Left cardiac atrium (tissue), 4 donors: Measurements from ENCODE around the gene PTPMT1. TPM values are rescaled to one million over a fixed set of nuclear protein-coding genes. Genes with fewer than 3 reads are reported as not detected.

Source experiments
- ATAC-seq, 2 donors: fragments of 200-7000 bp; cut with Tn5 transposase; one replicate each; pipeline ENCODE4 v1.9.1; 2020; ENCODE audit warnings: mild to moderate bottlenecking in 2 of 2, moderate library complexity in 2 of 2
- DNase-seq: peaks from one replicate; pipeline ENCODE4 v3.0.0-alpha.2; 2020
- intact Hi-C, 2 donors: fragments of 100-400 bp; cut with DNase I; formaldehyde crosslinking; loops; one replicate each; pipeline versions ENCODE4 v1.14.1 to v1.15.1; 2022 to 2023
- total RNA-seq, 2 donors: library from RNA; stranded (reverse); fragmentation: NEBNext Ultra II Directional; extraction: Animal tissue kit (Norgen Biotek cat#: 25700); gene quantifications; one replicate each; pipeline ENCODE4 v1.2.1, GENCODE V29; 2021
- donor health status: DM: no; HTN: yes; CAD: no.
- donor health status: DM: no; HTN: yes; CAD: no; lungs with severe emphysema.
- donor health status: DM: yes; HTN: yes; CAD: no.
- donor health status: Dilated cardiomyopathy.

Gene PTPMT1
- total RNA-seq, 2 donors from 2014 or later = 18.1 to 19.2 TPM

DNA sequence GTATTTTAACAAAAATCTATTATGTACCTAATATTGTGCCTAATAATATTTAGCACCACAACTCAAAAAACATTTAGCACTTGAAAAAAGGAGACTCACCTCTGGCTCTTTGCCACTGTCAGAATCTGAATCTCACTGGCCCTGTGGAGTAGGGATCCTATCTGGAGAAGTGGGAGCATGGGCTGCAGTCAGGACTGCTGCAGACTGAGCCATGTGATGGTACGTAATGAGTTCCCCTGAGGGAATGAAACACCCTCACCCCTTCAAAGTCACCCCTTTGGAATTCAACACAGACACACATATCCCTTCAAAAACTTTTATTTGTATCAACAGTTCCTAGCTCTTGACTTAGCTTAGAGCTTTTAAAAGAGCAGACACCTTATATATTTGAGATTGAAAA, 6.5 kb downstream of the PTPMT1 start:
- intact Hi-C loops = no loop called here
- no peak for DNase-seq
- no peak for ATAC-seq

- DNase-seq (peak; percentile 32), ATAC-seq (peak; percentile 16 to 70)
- intact Hi-C loops = no loop called here
Measured at GRCh38 chr11:47572715-47573255, 7.4 kb downstream of the PTPMT1 start.

DNA sequence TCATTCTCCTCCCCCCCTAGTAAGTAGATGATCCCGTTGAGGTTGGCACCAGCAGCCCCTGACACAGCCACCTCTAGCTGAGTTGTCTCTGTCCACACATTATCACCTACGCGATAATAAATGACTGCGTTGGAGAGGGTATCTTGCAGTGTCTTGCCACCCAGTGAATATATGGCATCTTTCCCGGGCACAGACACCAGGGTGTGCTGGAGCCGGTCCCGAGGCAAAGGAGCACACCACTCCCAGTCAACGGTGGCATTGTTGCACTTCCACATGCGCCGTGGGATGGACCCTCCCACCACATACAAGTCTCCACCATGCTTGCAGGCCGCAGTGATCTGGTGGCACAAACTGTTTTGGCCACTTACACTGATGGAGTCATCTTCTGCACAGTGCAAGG, 7.9 kb downstream of the PTPMT1 start:
- DNase-seq = no peak
- intact Hi-C loops = no loop called here
- peak; percentile 90 for ATAC-seq

- DNase-seq (no peak), ATAC-seq (no peak)
- intact Hi-C loops = no loop called here
Measured at GRCh38 chr11:47577460-47578041, 12.2 kb downstream of the PTPMT1 start.

DNA sequence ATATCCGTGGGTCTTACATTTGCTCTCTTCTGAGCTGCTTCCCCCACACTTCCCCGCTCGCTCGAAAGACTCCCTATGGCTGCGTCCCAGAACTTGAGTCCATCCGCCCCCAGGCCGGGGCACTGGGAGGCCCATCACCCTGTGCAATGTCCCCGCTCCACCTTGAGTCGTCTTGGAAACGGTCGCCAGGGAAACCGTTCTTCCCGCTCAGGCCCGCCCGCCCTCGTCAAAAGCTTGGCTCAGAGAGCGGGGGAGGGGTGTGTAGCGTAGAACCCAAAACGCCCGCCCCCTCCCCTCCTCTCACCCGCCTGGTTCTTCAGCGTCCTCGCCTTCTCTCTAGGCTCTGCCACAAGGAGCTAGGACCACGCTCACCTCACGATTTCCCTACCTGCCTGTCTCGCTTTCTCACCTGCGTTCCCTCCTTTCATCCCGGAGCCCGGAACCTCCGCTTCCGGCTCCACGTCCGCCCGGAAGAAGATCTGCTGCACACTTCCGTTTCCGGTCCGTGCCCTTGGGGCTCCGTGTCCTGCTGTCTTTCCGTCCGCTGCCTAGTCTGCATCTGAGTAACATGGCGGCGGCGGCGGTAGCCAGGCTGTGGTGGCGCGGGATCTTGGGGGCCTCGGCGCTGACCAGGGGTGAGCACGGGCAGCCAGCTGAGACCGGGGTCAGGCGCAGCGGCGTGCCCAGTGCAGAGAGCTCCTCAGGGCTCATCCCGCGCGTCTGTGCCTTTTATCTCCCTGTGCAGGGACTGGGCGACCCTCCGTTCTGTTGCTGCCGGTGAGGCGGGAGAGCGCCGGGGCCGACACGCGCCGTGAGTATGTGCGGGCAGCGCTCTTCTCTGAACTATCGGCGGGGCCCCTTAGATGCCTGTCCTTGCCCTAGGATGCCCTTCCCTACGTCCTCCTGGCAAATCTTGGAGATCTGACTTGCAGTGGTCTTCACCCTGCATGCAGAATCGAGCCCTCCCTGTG, 13.4 kb downstream of the PTPMT1 start, which contains the start of the genes KBTBD4 and NDUFS3:
TSS of gene KBTBD4 (minus strand) at position 447 of the 971 bp plus-strand sequence. CDS start at position 428, 19 bp downstream.
TSS of gene NDUFS3 (plus strand) at position 551 of the 971 bp plus-strand sequence. CDS start at position 569, 18 bp downstream.
- ATAC-seq (peak; percentile 96), DNase-seq (peak; percentile 90)
- intact Hi-C loops = no loop called here

DNA sequence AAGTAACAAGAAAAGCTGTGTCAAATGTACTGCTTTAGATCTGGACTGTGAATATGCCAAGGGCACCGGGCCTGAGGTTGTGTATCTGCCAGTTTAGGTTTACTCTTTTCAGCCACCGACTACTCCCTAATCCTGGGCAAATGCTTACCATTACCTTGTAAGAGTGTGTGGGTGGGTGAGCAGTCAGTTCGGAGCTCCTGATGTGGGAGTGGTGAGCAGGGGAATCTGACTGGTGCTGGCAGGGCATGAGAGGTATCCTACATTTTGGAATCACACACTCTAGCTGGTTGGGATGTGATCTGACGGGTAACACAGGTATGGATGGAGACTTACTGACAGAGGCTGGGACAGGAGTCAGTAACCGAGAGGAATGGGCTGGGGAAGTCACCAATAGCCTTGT, 18.4 kb downstream of the PTPMT1 start:
- ATAC-seq (no peak), DNase-seq (no peak)
- intact Hi-C loops = no loop called here

GRCh38 chr11:47586098-47586855, 20.9 kb downstream of the PTPMT1 start, which contains the start of gene FAM180B:
FAM180B (plus strand) TSS chr11:47586678; CDS start chr11:47586769, 91 bp downstream.
- intact Hi-C loops = no loop called here
- ATAC-seq (peak in 1 of 2 donors; percentile 17), DNase-seq (no peak)

GRCh38 chr11:47587039-47587716, 21.8 kb downstream of the PTPMT1 start:
- intact Hi-C loops = no loop called here
- DNase-seq = no peak
- no peak for ATAC-seq

DNA sequence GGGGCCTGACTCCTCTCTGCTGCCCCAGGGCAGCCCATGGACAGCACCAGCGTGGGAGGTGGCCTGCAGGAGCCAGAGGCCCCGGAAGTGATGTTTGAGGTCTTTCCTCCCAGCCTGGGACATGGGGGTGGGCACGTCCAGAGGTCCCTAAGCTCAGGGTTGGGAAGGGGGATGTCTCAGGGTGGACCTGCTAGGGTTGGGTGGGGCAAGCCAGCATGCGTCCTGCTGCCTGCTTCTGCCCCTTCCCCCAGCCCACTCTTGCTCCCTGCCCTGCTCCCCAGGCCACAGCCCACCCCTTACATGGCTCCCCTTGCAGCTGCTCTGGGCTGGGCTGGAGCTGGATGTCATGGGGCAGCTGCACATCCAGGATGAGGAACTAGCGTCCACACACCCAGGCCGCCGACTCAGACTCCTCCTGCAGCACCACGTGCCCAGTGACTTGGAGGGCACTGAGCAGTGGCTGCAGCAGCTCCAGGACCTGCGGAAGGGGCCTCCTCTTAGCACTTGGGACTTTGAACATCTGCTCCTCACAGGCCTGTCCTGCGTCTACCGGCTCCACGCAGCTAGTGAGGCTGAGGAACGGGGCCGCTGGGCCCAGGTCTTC, 22.4 kb downstream of the PTPMT1 start:
- peak; percentile 47 for DNase-seq
- peak; percentile 52 to 54 for ATAC-seq
- intact Hi-C loops = no loop called here

- DNase-seq (no peak), ATAC-seq (no peak)
- intact Hi-C loops = no loop called here
Measured at GRCh38 chr11:47589118-47589517, 23.7 kb downstream of the PTPMT1 start.

- intact Hi-C loops = no loop called here
- ATAC-seq (peak in 1 of 2 donors; percentile 5), DNase-seq (no peak)
Measured at GRCh38 chr11:47589584-47589976, 24.2 kb downstream of the PTPMT1 start.

- ATAC-seq (peak in 1 of 2 donors; percentile 16), DNase-seq (no peak)
- intact Hi-C loops = no loop called here
Measured at GRCh38 chr11:47589977-47590861, 24.8 kb downstream of the PTPMT1 start.

DNA sequence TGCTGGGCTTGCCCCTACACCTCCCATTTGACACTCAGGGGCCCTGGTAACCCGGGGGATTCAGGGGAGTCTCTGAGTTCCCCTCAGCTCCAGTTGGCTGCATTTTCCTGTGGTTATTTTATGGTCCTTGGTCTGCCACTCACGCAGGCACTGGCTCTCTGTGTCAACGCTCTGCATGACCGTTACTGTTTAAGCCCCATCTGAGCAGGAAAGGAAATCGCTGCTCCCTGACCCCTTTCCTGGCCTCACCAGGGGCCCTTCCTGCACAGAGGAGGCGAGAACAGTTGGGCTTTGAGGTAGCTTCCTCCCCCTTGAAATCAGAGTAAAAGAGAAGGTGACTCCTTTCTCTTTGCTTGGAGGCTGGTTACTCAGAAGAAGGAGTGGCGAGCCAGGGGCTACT, 26.4 kb downstream of the PTPMT1 start:
- DNase-seq = no peak
- no peak for ATAC-seq
- intact Hi-C loops = no loop called here

GRCh38 chr11:47592251-47592650, 26.9 kb downstream of the PTPMT1 start:
- intact Hi-C loops = no loop called here
- no peak for DNase-seq
- ATAC-seq = no peak

- ATAC-seq = no peak
- DNase-seq = no peak
- intact Hi-C loops = no loop called here
Measured at GRCh38 chr11:47592970-47593369, 27.6 kb downstream of the PTPMT1 start.

DNA sequence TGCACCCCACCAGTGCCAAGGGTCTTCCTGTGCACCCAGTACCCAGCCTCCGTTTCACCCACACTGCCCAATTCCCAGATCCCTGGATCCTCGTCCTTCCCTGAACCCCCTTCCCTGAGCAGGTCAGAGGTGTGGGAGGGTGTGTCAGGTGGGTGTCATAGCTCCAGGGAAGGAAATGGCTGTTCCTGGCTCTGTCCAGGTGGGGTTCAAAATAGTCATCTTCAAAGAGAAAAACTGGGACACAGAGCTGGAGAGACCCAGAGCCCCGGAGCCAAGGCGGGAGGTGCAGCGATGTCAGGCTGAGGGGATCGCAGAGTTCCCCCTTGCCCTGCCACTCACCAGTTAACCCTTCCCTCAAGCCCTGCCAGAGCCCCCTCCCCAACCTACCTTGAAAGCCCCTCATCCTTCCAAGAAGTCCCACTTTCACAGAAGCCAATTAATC, 28.1 kb downstream of the PTPMT1 start:
- intact Hi-C loops = no loop called here
- no peak for DNase-seq
- no peak for ATAC-seq
